Prostate gland (tissue), 2 donors: ENCODE data around the gene MRPL18.

Source experiments
- POLR2A ChIP-seq: fragments of 450-650 bp; IDR thresholded peaks from one replicate; pipeline ENCODE4 v1.6.1; 2016; ENCODE audit warnings: antibody characterized with exemption, mild to moderate bottlenecking
- TF ChIP-seq, protein P1 (sequence below), 4 experiments: fragments of 200-600 bp in 2 of 4; fragments of 450-650 bp in 2 of 4; sonication (generic) in 2 of 4; IDR thresholded peaks; 1 replicate in 3 of 4; 2 replicates in 1 of 4; pipeline ENCODE4 v1.5.1; 2016 to 2019; ENCODE audit warnings: antibody characterized with exemption in 4 of 4, mild to moderate bottlenecking in 2 of 4, moderate library complexity in 2 of 4

DNA sequence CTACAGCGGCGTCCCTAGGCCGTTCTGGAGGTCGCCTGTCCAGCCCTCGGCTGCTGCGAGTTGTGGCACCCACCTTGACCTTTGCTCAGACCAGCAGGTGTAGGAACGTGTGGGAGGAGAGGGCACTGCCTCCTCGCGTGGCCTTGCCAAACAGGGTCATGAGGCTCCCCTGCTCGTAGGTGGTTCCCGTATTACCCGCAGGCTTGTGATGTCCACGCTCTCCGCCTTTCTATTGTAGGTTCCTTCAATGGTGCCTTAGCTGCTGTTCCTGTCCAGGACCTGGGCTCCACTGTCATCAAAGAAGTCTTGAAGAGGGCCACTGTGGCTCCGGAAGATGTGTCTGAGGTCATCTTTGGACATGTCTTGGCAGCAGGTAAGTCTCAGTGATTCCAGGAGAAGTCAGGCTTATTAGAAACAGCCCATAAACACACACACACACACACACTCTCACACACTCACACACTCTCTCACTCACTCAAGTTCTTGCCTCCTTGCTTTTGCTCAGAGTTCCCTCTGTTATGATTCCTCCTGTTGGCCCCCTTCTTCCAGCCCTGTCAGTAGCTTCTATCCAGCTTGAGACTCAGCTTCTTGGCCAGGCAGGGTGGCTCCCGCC is 27.5 kb upstream of the MRPL18 start:
- no peak for TF ChIP-seq POLR2A
- TF ChIP-seq, protein P1, sequence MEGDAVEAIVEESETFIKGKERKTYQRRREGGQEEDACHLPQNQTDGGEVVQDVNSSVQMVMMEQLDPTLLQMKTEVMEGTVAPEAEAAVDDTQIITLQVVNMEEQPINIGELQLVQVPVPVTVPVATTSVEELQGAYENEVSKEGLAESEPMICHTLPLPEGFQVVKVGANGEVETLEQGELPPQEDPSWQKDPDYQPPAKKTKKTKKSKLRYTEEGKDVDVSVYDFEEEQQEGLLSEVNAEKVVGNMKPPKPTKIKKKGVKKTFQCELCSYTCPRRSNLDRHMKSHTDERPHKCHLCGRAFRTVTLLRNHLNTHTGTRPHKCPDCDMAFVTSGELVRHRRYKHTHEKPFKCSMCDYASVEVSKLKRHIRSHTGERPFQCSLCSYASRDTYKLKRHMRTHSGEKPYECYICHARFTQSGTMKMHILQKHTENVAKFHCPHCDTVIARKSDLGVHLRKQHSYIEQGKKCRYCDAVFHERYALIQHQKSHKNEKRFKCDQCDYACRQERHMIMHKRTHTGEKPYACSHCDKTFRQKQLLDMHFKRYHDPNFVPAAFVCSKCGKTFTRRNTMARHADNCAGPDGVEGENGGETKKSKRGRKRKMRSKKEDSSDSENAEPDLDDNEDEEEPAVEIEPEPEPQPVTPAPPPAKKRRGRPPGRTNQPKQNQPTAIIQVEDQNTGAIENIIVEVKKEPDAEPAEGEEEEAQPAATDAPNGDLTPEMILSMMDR (IDR thresholded peaks at IDR 0.05): no peak
